Dedifferentiated amniotic fluid mesenchymal stem cell (primary cell): ENCODE results near the gene KIAA1671.
A peak's percentile ranks its signal among the peaks of the same experiment; 100 is the strongest.

Experiments
- DNase-seq: peaks from one replicate; pipeline ENCODE4 v3.0.0-alpha.2; 2016; ENCODE audit errors: extremely low spot score

The KIAA1671 gene

DNA sequence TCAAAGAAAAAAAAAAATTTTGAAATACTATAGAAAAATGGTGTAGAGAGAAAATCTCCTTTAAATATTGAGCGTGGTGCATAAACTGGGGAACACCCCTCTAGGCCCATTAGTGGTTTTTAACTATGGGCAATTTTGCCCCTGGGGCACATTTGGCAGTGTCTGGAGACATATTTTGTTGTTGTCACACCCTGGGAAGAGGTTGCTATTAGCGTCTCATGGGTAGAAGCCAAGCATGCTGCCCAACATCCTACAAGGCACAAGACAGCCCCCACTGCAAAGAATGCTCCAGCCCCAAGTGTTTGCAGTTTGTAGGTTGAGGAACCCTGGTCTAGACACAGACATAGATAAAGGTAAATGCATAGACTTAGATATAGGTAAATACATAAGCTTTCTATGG is 92.6 kb downstream of the KIAA1671 start:
- DNase-seq: peak; percentile 9

DNA sequence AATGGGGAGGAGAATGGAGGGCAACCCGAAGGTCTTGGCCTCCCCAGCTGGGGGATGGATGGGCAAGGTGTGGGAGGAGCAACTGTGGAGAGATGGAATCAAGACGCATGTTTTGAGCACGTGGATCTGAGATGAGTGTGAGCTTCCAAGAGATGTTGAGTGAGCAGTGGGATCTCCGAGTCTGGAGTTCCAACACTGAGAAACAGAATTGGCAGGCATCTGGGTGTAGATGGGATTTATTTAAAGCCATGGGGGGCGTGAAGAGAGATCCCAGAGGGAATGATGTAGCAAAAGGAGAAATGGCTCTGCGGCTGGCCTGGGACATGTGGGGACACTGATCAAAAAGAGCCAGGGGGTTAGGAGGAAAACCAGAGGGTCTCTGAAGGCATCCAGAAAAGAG is 95.6 kb downstream of the KIAA1671 start:
- DNase-seq: no peak

- DNase-seq: peak; percentile 40
Measured at GRCh38 chr22:25048659-25049647, 96.4 kb downstream of the KIAA1671 start.

- DNase-seq: no peak
Measured at GRCh38 chr22:25049770-25050169, 97.3 kb downstream of the KIAA1671 start.

- DNase-seq: no peak
Measured at GRCh38 chr22:25050566-25050965, 98.0 kb downstream of the KIAA1671 start.

DNA sequence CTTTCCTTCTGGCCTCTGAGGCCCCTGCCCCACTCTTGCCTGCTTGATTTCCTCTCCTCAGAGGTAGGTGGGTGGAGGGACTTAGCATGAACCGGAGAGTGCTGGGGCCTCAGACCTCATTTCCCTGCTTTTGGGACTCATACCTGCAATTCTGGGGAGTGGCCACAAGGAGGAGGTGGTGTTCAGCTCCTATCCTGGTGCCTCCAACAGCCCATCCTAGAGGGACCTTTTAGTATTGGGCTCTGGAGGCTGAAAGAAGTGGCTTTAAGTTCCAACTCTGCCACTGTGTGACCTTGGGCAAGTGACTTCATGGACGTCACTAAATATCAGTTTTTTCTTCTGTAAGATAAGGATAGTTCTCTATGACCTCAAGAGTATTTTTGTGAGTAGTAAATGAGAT is 98.6 kb downstream of the KIAA1671 start:
- no peak for DNase-seq

DNA sequence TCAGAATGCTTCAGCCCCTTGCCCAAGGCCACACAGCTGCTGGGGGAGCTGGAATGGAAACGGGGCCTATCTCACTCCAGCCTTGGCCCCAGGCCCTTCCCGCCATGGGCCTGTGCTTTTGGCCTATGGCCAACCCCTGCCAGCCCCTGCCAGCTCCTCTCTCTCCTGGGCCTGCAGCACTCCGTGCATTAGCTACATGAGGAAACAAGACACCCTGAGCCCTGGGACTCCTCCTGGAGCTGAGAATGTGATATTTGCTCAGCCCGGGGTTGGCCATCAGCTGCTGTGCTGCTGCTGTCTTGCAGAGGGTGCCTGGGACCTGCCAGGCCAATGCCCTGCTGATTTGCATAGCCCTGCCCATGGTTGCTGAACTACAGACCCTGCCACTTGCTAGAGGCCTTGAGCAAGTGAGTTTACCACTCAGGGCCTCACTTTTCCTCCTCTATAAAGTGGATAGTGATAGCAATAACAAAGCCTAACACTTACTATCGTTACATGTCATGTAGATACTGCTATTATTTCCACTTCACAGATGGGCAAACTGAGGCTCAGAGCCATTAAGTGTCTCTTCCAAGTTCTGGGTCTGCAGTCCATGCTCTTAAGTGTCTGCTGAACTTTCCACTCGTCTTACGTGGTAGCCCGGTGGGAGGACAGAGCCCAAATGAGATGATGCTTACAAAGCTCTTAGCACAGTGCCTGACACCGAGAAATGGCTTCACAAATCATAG is 99.6 kb downstream of the KIAA1671 start:
- no peak for DNase-seq

DNA sequence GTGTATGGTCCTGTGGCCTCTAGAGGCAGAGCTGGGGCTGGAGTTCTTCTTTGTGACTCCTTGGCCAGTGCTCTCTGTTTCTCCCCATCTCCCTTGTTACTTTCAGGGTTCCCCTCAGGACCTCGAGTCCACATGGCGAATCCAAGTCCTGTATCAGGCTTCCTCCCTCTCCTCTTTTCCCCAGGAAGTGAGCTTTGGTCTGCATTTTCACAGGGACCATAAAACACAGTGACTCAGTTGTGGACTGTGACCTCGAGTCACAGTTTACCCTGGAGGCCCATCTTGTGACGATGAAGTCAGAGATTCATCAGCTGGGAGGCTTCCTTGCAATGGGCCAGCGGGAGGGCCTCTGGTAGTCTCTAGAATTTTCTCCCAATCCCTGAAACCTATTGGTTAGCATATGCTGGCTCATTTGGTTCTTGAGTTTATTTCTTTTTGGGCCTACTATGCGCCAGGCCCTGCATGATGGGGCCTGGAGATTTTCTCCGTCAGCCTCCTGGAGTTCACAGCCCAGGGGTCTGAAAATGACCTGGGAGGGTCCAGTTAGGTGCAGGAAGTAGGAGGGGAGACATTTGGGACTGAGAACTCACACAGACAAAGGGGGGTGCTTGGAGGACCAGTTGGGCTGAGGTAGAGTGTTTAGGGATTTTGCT is 100.8 kb downstream of the KIAA1671 start:
- DNase-seq: no peak

DNA sequence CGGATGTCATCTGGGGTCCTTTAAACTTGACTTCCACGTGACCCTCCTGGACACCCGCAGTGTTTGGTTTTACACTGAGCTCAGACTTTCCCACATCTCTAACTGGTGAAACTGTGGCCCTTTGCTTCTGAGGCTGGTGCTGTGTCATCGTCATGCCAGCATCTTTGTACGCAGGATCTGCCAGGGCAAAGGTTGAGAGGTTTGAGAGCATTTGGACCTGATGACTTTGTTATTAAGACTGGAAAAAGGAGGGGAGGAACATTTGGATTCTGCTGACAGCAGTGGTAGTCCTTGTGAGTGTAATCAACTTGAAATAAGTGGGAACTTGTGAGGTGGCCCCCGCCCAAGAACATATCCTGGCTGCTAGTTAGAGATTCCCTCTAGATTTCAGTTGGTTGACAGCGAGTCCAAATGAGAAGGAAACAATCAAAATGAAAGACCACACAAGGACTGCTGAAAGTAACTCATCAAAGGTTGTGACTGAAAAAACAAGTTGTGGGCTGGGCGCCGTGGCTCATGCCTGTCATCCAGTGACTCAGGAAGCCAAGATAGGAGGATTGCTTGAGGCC is 102.5 kb downstream of the KIAA1671 start:
- no peak for DNase-seq

- no peak for DNase-seq
Measured at GRCh38 chr22:25057013-25057881, 104.7 kb downstream of the KIAA1671 start.

- no peak for DNase-seq
Measured at GRCh38 chr22:25059438-25059837, 106.9 kb downstream of the KIAA1671 start.

- DNase-seq: peak; percentile 1
Measured at GRCh38 chr22:25060522-25061071, 108.1 kb downstream of the KIAA1671 start.

GRCh38 chr22:25061134-25061533 is 108.6 kb downstream of the KIAA1671 start:
- peak; percentile 9 for DNase-seq

GRCh38 chr22:25061605-25062376 is 109.3 kb downstream of the KIAA1671 start:
- DNase-seq: peak; percentile 8

DNA sequence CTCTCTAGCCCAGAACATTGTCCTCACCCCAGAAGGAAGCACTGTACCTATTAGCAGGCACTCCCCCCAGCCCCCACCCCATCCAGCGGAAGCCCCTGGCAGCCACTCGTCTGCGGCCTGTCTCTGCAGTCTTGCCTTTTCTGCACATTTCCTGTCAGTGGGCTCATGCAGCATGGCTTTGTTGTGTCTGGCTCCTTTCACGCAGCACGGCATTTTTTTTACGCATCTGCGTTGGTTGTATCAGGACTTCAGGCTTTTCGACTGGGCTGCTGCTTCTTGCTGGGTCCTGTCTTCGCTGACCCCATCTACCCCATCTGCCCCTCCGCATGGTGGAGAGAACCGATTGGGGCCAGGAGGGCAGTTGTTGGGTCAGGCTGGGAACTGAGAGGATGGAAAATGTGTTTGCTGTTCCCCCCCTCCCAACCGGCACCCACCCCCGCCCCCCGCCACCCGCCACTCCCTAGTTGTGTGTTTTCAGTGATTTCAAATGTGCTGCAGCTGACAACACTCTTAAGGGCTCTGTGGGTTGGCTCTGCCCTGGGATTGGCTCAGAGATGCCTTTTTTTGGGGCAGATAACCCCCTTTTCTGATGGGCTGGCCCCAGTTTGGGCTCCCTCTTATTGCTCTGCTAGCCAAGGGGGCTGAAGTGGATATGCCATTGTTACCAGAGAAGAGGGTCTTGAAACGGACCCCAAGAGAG is 110.0 kb downstream of the KIAA1671 start:
- no peak for DNase-seq

DNA sequence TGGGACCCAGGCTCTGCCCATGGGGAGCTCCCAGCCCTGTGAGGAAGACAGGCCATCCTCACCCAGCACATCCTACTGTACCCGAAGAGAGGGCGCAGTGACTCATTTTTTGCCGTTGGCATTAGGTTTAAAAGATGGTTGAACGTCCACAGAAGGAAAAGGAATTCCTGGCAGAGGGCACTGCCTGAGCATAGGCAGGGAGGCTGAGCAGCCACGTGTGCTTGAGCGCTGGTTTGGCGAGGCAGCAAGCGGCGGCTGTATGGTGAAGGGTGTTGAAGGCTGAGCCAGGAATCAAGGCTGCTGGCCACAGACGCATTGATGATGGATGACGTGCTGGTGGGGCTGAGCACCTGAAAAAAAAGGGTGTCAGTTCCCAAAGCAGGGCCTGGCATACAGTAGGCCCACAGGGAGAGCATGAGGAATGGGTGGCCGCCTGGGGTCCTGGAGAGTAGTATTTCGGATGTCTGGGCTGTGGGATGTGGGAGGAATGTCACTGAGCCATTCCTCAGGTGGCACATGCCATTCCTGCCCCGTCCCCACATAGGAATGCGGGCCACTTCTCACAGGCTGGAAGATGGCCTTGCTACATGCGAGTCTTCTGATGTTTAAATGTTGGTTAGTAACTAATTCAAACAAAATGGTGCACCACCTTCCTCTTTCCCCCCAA is 112.5 kb downstream of the KIAA1671 start:
- peak; percentile 9 for DNase-seq

DNA sequence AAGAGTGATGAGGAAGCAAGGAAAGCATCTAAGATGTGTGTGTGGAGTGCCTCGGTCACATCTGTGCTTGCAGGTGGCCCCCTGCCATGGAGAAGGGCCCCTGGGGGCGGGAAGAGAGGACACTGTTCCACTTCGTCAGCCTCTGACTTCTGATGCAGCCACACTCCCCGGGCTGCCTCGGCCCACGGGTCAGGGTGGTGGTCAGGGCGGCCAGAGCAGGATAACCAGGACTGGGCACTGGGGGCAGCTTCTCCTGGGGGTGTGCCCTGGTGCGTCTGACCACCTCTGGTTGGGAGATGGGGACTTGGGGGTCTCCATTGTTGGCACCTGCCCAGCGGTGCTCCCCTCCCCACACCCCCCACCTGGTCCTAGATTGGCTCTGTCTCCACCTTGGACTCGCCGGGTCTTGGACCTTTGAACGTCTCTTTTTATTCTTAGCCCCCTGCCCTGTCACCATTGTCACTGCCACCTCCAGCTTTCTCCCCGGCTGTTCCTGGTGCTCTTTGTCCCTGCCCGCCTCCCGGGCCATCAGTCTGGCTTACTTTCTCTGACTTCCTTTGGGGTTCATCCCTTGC is 114.4 kb downstream of the KIAA1671 start:
- peak; percentile 6 for DNase-seq

- peak; percentile 9 for DNase-seq
Measured at GRCh38 chr22:25067851-25068421, 115.4 kb downstream of the KIAA1671 start.
